Measurements from ENCODE around the gene PTPRJ. TPM values are rescaled to one million over a fixed set of nuclear protein-coding genes. Genes with fewer than 3 reads are reported as not detected.
A peak's percentile ranks its signal among the peaks of the same experiment; 100 is the strongest.

The PTPRJ gene
- total and polyA plus RNA-seq, 2 of the 13 experiments (the other 11 are each of a cell fraction or from before 2014, with no cell fraction given): 1.0 to 1.2 TPM

DNA sequence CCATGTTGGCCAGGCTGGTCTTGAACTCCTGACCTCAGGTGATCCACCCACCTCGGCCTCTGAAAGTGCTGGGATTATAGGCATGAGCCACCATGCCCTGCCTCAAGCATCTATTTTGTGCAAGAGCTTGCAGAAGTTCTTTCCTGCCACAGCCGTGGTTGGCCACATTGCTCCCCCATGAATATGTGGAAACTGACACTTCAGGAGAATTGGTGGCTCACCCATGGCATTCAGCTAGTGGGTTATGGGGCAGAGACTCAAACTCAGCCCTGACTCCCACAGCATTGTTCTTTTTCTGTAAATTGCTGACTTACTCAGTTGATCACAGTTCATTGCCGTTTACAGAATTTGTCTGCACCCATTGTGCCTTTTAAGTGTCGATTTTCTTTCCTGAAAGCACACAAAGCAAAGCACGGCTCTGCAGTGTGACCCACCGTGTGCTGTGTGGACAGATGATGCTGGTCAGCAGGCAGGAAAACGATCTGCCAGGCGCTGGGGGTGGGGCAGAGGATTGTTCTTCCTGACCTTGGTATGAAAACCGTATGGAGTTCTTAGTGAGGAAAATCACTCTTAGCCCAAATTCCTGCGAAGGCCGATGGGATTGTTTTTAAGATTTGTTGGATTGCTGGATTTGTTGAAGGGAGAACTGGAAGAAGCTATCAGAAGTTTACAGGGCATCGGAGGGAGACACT lies 115.6 kb downstream of the PTPRJ start (continued):
- TF ChIP-seq, protein P1, sequence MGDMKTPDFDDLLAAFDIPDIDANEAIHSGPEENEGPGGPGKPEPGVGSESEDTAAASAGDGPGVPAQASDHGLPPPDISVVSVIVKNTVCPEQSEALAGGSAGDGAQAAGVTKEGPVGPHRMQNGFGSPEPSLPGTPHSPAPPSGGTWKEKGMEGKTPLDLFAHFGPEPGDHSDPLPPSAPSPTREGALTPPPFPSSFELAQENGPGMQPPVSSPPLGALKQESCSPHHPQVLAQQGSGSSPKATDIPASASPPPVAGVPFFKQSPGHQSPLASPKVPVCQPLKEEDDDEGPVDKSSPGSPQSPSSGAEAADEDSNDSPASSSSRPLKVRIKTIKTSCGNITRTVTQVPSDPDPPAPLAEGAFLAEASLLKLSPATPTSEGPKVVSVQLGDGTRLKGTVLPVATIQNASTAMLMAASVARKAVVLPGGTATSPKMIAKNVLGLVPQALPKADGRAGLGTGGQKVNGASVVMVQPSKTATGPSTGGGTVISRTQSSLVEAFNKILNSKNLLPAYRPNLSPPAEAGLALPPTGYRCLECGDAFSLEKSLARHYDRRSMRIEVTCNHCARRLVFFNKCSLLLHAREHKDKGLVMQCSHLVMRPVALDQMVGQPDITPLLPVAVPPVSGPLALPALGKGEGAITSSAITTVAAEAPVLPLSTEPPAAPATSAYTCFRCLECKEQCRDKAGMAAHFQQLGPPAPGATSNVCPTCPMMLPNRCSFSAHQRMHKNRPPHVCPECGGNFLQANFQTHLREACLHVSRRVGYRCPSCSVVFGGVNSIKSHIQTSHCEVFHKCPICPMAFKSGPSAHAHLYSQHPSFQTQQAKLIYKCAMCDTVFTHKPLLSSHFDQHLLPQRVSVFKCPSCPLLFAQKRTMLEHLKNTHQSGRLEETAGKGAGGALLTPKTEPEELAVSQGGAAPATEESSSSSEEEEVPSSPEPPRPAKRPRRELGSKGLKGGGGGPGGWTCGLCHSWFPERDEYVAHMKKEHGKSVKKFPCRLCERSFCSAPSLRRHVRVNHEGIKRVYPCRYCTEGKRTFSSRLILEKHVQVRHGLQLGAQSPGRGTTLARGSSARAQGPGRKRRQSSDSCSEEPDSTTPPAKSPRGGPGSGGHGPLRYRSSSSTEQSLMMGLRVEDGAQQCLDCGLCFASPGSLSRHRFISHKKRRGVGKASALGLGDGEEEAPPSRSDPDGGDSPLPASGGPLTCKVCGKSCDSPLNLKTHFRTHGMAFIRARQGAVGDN (CRISPR knock-in tag; IDR thresholded peaks at IDR 0.05): peak; percentile 21; the same call in 1 of the 2 replicates
- TF ChIP-seq, protein P2, sequence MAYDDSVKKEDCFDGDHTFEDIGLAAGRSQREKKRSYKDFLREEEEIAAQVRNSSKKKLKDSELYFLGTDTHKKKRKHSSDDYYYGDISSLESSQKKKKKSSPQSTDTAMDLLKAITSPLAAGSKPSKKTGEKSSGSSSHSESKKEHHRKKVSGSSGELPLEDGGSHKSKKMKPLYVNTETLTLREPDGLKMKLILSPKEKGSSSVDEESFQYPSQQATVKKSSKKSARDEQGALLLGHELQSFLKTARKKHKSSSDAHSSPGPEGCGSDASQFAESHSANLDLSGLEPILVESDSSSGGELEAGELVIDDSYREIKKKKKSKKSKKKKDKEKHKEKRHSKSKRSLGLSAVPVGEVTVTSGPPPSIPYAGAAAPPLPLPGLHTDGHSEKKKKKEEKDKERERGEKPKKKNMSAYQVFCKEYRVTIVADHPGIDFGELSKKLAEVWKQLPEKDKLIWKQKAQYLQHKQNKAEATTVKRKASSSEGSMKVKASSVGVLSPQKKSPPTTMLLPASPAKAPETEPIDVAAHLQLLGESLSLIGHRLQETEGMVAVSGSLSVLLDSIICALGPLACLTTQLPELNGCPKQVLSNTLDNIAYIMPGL (CRISPR knock-in tag; IDR thresholded peaks at IDR 0.05; ENCODE audit: borderline replicate concordance in 1 of 2, low read depth in 1 of 2): no peak
- no peak for TF ChIP-seq IKZF4 (CRISPR knock-in tag; IDR thresholded peaks at IDR 0.05; ENCODE audit: borderline replicate concordance, low read depth, not compliant biosample characterization)
- peak; percentile 18; the same call in 1 of the 2 replicates for TF ChIP-seq HMG20A (CRISPR knock-in tag; IDR thresholded peaks at IDR 0.05; ENCODE audit: borderline replicate concordance)
- peak; percentile 52; the same call in 1 of the 2 replicates for TF ChIP-seq PAXIP1 (CRISPR knock-in tag; conservative IDR thresholded peaks at IDR 0.05)
- 0 out of 2 replicates have a peak, but pooled peaks have one; percentile 44 for TF ChIP-seq ZNF205 (CRISPR knock-in tag; IDR thresholded peaks at IDR 0.05)
- 0 out of 2 replicates have a peak, but pooled peaks have one; percentile 17 for TF ChIP-seq MAX (IDR thresholded peaks at IDR 0.05)
- TF ChIP-seq SP5 (CRISPR knock-in tag; IDR thresholded peaks at IDR 0.05; ENCODE audit: borderline replicate concordance, low read depth): 0 out of 2 replicates have a peak, but pooled peaks have one; percentile 21
